Pons (tissue), 1 donor: Measurements from ENCODE around the gene FOXD3.
"Not testable (repeated sequence)": the region's sequence is repeated elsewhere in the genome, so short reads cannot be mapped to it uniquely, and the experiment has no call there.

Source experiments
- DNase-seq: peaks from one replicate; pipeline ENCODE4 v3.0.0-alpha.2; 2016; ENCODE audit warnings: low spot score

Gene FOXD3

DNA sequence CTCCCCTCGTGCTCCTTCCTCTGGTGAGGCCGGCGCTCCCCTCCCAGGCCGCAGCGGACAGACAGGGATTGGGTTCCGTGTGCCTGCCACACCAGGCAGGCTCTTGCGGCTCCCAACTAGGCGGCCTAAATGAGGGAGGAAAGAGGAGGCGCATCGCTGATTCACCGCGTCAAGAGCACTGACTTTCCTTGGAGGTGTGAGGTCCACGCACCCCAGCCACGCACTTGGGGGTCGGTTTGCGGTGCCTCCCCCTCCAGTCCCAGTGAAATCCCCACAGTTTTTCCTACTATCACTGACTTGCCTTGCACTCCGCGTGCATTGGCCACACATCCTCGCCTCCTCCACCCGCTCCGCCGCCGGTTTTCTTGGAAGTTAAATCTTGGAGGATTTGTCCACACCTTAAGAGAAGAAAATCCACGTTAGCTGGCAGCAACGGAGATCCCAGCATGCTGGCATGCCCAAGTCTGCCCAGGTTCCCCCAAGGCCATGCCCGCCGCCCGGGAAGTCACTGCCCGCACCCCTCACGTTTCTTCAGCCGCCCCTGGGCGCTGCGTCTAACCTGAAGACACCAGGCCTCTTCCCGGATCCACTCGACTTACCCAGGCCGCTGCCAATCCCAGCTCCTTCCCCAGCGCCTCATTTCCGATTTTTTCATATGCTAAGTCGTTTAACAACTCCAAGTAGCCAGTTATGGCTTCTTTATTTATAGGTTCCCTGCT is 1.1 kb upstream of the FOXD3 start:
- no peak for DNase-seq

DNA sequence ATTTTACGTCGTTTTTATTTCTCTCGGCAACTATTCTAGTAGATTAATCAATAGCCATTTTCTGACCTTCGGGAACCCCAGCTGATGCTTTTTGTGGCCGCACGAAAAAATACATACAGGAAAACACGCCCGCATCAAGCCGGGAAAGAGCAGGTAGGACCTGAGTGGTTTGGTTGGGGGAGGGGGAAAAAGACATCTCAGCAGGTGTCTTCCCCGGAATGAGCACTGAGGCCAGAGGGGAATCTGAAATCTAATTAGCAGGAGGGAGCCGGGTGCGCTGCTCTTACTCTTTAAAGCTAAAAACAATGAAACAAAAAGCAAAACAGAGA is 618 bp upstream of the FOXD3 start:
- DNase-seq, result no peak

DNA sequence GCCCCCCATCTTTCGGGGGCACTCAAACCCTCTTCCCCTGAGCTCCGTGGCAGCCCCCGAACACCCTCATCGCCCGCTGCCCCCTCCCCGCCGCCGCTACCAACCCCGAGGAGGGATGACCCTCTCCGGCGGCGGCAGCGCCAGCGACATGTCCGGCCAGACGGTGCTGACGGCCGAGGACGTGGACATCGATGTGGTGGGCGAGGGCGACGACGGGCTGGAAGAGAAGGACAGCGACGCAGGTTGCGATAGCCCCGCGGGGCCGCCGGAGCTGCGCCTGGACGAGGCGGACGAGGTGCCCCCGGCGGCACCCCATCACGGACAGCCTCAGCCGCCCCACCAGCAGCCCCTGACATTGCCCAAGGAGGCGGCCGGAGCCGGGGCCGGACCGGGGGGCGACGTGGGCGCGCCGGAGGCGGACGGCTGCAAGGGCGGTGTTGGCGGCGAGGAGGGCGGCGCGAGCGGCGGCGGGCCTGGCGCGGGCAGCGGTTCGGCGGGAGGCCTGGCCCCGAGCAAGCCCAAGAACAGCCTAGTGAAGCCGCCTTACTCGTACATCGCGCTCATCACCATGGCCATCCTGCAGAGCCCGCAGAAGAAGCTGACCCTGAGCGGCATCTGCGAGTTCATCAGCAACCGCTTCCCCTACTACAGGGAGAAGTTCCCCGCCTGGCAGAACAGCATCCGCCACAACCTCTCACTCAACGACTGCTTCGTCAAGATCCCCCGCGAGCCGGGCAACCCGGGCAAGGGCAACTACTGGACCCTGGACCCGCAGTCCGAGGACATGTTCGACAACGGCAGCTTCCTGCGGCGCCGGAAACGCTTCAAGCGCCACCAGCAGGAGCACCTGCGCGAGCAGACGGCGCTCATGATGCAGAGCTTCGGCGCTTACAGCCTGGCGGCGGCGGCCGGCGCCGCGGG is 837 bp downstream of the FOXD3 start:
- no peak for DNase-seq

DNA sequence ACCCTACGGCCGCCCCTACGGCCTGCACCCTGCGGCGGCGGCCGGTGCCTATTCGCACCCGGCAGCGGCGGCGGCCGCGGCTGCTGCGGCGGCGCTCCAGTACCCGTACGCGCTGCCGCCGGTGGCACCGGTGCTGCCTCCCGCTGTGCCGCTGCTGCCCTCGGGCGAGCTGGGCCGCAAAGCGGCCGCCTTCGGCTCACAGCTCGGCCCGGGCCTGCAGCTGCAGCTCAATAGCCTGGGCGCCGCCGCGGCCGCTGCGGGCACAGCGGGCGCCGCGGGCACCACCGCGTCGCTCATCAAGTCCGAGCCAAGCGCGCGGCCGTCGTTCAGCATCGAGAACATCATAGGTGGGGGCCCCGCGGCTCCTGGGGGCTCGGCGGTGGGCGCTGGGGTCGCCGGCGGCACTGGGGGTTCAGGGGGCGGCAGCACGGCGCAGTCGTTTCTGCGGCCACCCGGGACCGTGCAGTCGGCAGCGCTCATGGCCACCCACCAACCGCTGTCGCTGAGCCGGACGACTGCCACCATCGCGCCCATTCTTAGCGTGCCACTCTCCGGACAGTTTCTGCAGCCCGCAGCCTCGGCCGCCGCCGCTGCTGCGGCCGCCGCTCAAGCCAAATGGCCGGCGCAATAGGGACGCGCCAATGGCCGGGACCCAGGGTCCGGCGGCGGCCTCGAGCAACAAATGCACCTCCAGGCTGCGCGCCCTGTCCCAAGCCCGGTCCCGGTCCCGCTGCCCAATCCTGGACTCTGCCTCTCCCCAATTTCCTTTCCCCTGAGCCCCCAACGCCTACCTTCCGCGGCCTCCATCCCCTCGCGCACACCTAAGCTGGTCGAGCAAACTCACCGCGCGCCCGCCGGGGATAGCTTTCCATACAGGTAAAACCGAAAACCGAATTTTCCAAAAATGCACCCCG is 1.8 kb downstream of the FOXD3 start:
- no peak for DNase-seq

DNA sequence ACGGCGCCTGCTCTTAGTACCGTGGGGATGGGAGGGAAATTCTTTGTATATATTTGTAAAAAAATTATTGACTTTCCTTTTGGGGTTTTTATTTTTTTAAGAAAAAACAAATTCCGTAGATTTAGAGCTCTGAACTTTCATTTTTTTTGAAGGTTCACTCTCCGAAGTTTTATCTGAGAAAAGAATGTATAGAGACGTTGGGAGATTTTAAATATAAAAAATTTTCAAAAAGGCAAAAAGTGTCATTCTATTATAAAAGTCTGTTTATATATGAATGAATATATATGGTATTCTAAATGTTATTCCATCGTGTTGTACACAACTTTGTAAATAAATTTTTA is 2.4 kb downstream of the FOXD3 start:
- no peak for DNase-seq

DNA sequence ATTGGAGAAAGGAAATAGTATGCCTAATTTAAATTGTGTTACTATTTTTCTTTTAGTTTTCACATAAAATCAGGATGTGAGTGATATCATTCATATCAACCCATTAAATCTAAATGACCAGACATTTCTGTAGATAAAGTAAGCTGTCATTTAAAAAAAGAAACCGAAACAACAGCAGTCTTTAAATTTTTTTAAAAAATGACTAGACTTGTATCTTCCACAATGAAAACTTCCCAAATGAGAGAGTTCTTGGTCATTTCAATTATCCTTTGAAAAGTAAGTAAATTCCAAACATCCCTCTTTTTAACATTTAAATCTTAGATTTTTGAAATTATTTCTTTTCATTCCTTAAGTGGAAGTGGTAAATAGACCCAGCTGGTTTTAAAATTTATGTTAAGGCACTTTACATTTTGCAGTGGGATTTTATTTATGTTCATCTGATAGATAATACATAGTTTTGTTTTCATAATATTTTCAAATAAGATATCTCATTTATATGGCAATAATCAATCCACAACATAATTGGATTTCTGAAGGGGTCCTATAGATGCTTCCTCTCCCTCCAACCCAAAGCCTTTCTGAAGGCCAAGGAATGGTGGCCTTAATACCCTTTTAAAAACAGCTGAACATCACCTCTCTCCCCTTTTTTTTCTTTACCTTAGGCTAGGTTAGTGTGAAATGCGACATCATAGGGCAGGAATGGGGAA is 3.1 kb downstream of the FOXD3 start:
- DNase-seq, result no peak

DNA sequence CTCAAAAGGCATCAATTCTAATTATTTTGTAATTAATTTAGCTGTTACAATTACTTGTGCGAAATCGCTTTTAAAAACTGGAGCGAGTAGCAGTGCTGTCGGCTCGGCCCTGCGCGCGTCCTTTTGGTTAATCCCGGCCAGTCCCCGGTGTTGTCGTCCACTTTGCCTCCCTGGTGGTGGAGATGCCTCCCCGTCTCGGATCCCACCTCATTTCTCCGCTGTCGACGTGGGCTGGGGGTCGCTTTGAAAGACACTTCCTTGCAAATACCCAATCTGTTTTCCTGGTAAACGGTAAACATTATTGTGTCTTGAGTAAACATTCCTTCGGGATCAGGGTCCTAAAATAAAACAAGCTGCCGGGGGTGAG is 3.7 kb downstream of the FOXD3 start:
- DNase-seq, result no peak

DNA sequence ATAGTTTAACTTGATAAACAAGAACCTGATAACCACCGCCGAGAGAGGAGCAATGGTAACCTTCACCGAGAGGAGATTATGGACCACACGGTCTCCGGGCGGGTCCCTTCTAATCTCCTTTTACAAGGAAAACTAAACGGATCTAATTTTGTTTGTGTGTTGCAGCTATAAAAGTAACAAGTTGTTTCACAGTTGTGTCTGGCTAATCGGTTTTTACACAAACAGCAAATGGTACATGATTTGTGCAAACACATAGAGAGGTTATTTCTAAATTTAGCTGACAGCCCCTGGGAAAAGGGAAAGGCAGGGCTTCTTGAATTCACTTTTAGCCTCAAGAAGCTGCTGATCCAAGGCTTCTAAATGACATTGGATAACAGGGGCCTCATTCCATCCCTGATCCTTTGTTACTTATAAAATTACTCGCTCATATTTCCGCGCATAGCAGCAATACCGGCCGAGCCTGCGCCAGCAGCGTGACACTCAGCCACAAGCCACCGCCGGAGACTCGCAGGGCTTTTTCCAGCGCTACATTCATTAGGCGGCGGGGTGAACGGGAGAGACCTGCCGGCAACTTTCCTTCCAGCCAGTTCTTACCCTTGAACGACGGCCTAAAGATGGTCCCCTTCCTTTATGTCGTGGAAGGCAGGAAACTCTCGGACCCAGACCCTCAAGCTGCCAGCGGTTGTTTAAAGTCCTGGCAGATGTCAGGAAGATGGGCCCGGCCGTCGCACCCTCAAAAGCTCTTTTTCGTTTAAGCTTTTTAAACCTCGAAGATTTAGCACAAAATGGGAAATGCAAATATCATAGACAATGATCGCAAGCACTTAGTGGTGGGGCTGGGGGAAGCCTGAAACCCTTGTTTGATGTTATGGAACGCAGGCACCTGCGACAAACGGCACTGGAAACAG is 4.4 kb downstream of the FOXD3 start:
- DNase-seq, result no peak

DNA sequence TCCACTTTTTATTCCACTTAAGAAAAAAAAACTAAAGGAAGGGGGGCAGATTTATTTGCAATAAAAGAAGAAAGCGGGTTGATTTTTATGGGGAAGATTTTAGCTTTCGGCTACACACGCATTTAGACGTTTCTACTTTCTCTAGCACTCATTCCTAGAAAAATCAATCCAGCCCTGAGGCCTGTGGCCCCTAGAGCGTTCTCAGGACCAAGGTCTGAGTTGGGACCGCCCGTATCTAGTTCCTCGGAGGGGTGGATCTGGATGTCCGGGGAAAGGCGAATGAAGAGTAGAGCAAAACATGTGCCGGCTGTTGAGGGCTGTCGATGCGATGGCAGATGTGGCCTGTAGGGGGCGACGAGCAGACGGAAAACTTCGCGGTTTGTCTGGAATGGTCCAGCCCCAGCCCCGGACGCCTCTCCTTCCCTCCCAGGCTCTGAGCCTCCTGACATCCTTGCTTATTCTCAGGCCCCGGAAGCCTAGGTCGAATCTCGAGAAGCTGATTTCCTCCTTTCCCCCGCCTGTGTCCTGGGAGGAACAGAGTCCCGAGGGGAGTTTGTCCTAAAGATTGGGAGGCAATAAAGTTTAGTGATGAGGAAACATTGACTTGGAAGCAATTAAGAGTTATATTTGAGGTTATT is 5.2 kb downstream of the FOXD3 start:
- no peak for DNase-seq

DNA sequence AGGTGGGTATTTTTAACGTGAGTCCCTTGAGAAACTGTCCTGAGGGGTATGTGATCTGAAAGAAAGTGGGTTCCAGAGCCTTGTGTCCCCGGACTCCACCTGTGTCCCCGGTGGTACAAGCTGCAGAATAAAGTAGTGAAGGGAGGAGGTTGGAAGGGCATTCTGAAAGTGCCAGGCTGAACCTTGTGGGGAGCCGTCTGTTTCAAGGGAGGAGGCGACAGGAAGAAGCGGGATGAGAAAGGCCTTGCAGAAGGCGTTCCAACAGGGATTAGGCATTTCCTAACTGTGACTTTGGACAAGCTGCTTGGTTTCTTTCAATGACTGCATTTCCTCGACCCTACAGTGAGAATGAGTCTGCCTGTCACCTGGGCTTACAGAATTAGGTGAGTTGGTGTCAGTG is 5.8 kb downstream of the FOXD3 start:
- DNase-seq, result no peak

DNA sequence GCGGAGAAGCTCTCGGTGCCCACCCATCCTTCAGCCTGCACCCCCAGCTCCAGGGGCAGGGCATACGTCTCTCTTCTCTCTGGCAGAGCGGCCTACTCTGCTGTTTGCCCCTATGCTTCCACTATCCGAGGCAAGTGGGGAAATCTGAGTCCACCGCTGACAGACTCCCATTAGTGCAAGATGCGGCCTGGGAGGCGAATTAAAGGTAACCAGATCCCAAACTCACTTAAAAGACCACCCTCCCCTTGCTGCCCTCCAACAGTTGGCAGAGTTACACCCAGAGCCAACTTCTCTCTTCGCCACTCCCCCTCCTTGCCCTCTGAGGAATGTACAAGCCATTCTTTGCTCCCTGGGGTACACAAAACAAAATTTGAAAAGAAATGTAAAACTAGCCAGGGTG is 6.4 kb downstream of the FOXD3 start:
- DNase-seq, result no peak

DNA sequence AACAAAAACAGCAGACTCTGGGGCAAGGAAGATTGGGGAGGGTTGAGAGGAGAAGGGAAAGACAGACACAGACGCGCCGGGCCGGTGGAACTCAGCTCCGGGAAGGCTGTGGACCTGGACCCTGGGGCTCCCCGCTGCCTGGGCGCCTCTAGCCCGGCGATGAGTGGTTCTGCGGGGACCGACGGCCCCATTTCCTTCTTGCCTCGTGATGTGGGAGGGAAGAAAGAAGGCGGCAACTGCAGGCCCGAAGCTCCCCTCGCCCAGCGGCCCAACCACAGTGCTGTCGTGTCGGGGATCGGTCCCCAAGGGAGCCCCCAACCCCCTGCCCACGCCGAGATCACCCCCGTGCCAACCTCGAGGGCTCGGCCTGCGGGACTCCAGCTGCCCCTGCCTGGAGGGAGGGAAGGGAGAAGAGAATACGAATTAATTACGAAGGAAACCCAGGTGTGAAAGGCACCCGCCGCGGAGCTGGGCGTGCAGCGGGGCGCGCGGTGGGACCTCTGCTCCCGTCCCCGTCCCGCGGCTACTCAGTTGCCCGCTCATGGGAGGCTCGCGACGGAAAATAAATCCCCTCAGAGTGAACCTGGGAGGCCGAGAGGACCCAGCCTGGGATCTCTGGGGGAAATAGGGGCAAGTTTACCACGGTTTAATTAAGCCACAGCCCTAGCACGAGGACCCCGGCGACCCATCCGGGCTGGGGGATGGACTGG is 7.4 kb downstream of the FOXD3 start:
- no peak for DNase-seq

DNA sequence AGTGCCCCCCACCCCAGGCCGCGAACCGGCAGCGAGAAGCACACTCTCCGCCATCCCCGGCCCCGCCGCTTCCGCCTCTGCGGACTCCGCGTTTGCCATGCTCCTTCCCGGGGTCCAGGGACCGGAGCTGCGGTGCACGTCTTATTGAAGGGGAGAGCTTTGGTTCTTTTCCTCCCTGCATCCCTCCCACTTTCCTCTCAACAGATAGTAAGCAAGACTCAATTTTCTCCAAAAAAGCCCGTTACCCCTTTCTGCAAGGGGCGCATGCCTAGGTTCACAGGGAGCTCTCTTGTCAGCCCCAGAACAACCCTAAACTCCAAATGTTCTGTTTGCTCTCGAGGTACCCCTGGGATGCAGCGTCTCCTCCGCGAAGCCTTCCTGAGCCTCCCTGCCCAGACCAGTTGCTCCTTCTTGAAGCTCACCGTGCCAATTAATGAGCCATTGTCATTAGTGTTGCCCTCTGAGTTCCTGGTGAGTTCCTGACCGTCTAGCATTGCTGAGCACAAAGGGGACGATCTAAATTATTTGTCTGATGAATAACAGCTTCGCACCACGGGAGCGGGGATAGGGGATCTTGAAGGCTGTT is 8.1 kb downstream of the FOXD3 start:
- DNase-seq, result no peak

DNA sequence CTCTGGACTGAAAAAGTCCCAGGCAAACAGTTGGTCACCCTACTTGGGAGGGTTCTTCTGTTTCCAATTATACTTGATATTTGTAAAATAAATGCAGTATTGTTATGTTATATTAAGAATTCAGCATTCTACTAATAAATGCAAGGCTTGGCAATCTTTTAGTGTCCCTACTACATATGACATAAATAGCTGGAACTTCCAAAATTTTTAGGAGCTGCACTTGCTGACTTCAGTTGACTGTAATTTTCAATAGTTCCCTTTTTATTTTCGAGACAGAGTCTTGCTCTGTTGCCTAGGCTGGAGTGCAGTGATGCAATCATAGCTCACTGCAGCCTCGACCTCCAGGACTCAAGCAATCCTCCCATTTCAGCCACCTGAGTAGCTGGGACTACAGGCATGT is 20.0 kb downstream of the FOXD3 start:
- DNase-seq, result no peak

DNA sequence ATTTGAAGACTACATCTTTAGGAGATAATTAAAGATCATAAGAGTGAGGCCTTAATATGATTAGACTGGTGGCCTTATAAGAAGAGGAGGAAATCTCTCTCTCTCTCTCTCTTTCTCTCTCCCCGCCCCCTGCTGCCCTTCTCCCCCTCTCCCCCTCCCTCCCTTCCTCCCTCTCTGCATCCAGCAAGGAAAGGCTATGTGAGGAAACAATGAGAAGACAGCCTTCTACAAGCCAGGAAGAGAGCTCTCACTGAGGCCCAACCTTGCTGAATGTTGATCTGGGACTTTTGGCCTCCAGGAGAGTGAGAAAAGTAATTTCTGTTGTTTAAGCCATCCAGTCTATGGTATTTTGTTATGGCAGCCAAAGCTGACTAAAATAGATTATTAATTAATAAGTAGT is 21.6 kb downstream of the FOXD3 start:
- no peak for DNase-seq

DNA sequence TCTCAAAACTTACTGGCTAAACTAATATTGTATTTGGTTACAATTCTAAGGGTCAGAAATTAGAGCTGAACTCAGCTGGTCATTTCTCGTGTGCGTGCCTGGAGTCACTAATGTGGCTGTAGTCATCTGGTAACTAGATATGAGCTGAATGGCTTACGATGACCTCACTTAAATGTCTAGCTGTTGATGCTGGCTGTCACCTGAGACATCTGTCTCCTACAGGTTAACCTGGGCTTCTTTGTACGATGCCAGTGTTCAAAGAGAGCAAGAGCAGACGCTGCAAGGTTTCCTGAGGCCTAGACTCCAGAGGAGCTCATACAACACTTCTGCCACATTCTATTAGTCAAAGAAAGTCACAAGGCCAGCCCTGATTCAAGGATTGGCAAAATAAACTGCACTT is 28.0 kb downstream of the FOXD3 start:
- no peak for DNase-seq

DNA sequence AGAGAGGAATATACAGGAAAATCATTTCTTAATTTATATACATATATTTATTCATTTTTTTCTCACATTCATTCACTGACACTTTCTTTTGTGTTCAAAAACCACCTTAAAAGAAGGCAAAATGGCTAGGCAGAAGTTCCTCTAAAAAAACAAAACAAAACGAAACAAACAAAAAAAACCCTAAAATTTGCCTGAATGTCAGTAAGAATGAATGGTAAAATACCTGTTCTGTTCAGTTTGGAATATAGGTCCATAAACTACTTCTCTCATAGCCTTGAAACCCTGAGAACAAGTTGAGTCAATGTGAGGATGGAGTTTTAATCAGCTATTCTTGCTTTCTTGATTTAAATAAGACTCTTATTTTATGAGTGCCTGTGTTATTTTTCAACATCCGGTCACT is 30.4 kb downstream of the FOXD3 start:
- DNase-seq, result no peak

DNA sequence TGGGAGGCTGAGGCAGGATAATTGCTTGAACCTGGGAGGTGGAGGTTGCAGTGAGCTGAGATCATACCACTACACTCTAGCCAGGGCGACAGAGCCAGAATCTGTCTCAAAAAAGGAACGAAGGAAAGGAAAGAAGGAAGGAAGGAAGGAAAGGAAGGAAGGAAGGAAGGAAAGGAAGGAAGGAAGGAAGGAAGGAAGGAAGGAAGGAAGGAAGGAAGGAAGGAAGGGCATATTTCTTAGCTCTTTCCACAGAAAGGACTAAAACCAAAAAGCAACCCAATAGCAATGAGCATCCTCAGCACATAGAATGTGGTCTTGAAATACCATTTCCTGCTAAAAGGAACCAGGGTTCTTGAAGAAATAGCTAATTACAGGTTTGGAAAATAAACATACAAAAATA is 33.9 kb downstream of the FOXD3 start:
- not testable (repeated sequence) for DNase-seq

DNA sequence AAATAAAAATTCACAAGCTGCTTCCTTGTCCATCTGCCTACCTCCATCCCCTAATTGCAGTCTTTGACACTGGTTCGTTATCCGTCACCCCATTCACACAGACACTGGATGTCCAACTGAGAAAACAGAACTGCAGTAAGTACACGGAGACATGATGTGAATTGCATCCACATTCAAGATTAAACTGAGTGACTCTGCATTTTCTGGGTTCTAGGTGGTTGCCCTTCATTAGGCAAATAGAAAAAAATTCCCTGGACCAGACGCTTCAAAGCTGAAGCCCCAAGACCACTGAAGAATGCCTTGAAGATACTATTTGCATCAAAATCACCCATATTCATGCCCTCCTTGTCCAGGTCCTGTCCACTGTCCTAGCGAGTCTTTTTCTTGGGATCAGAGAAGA is 37.2 kb downstream of the FOXD3 start:
- DNase-seq, result no peak

DNA sequence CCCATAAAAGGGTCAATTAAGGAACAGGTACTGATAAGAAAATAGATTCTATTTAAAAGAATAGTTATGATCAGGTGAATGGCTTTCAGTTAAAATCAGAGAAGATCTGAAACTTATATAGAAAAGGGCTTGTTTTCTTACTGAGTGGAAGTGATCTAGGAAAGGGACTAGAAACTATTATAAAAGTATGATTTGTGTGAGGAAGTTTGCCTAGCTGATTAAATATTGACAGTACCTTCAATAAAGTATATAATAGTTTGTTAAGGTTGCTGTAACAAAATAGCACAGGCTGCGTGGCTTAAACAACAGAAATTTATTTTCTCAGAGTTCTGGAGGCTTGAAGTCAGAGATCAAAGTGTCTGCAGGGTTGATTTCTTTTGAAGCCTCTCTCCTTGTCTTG is 39.7 kb downstream of the FOXD3 start:
- DNase-seq, result no peak
